ENCODE results near the gene MOV10.

Gene MOV10

DNA sequence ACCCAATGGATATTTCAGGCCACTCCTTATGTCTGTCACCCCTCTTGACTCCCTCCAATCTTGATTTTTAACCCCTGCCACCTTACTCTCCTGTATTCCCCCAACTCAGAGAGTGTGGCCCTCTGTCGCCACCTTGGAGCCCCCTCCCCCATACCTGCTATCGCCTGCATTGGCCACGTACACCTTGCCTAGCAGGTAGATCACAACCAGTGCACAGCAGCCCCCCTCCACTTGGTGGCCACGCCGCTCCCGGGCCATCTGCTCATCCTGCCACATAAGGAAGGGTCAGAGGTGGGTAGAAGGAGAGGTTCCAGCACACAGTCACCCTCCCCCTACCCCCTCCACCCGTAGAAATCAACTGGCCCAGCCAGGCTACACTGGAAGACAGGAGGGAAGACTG lies 37.7 kb downstream of the MOV10 start:
- ChIA-PET POLR2A (no interaction called here), CTCF (interaction anchor here (0.7 kb wide), 1 partner anchor 98 kb away, joined by 10 read pairs; no protein-coding TSS in a partner anchor)
- Histone ChIP-seq H3K9me3 (ENCODE audit: control insufficient read depth, insufficient read depth, low read depth, low read length) (no peaks in the 10 kb centered on the region), H3K27ac (ENCODE audit: extremely low read depth, low read depth, low read length) (no peak overlapping the region), H3K4me3 (ENCODE audit: low read depth, low read length) (no peak overlapping the region), H3K36me3 (ENCODE audit: control insufficient read depth in 2 of 2, insufficient read depth in 1 of 2, low read length in 2 of 2) (peaks cover 0 to 3% of the 10 kb centered on the region in 2 experiments; a peak in 1 of 3 replicates), H3K4me1 (ENCODE audit: control insufficient read depth, insufficient read depth, low read length) (no peaks in the 10 kb centered on the region)
- no peak for TF ChIP-seq BCL11B (tag by site-specific recombination; IDR thresholded peaks at IDR 0.05; ENCODE audit: low read depth)

GRCh38 chr1:112712701-112713128 lies 38.3 kb downstream of the MOV10 start:
- TF ChIP-seq ZSCAN4 (tag by site-specific recombination; IDR thresholded peaks at IDR 0.05) (peak; percentile 68), ZNF626 (tag by site-specific recombination; IDR thresholded peaks at IDR 0.05) (no peak), ZBTB17 (tag by site-specific recombination; IDR thresholded peaks at IDR 0.05) (peak; percentile 59; the same call in 1 of the 2 replicates), ZNF555 (tag by site-specific recombination; conservative IDR thresholded peaks at IDR 0.05) (no peak)
- CTCF ChIA-PET: interaction anchor here (0.7 to 0.9 kb wide), 2 partner anchors 99 to 330 kb away, joined by 3 to 10 read pairs; no protein-coding TSS in a partner anchor
- POLR2A ChIA-PET: no interaction called here

GRCh38 chr1:112713466-112714312 lies 39.2 kb downstream of the MOV10 start:
- POLR2A ChIA-PET: interaction anchor here (1.3 kb wide), 1 partner anchor 13 kb away, joined by 5 read pairs; no protein-coding TSS in a partner anchor
- no peak overlapping the region for H3K27ac ChIP-seq (ENCODE audit: extremely low read depth, low read depth, low read length)
- CTCF ChIA-PET: interaction anchor here (0.6 to 7.0 kb wide), 8 partner anchors 14 to 359 kb away, joined by 3 to 74 read pairs (median 11); partner anchors contain the start of gene LRIG2

More at GRCh38 chr1:112712701-112713128, 38.3 kb downstream of the MOV10 start:
- Histone ChIP-seq H3K36me3 (ENCODE audit: control insufficient read depth in 2 of 2, insufficient read depth in 1 of 2, low read length in 2 of 2) (peaks cover 0 to 3% of the 10 kb centered on the region in 2 experiments; a peak in 1 of 3 replicates), H3K27ac (ENCODE audit: extremely low read depth, low read depth, low read length) (no peak overlapping the region), H3K9me3 (ENCODE audit: control insufficient read depth, insufficient read depth, low read depth, low read length) (no peaks in the 10 kb centered on the region), H3K4me3 (ENCODE audit: low read depth, low read length) (no peak overlapping the region), H3K4me1 (ENCODE audit: control insufficient read depth, insufficient read depth, low read length) (no peaks in the 10 kb centered on the region)

More at GRCh38 chr1:112713466-112714312, 39.2 kb downstream of the MOV10 start:
- TF ChIP-seq, protein P1, sequence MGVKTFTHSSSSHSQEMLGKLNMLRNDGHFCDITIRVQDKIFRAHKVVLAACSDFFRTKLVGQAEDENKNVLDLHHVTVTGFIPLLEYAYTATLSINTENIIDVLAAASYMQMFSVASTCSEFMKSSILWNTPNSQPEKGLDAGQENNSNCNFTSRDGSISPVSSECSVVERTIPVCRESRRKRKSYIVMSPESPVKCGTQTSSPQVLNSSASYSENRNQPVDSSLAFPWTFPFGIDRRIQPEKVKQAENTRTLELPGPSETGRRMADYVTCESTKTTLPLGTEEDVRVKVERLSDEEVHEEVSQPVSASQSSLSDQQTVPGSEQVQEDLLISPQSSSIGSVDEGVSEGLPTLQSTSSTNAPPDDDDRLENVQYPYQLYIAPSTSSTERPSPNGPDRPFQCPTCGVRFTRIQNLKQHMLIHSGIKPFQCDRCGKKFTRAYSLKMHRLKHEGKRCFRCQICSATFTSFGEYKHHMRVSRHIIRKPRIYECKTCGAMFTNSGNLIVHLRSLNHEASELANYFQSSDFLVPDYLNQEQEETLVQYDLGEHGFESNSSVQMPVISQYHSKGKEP (tag by site-specific recombination; IDR thresholded peaks at IDR 0.05): no peak
- TF ChIP-seq BCL11A (tag by site-specific recombination; IDR thresholded peaks at IDR 0.05; ENCODE audit: low read depth) (no peak), SP2 (tag by site-specific recombination; IDR thresholded peaks at IDR 0.05) (0 out of 2 replicates have a peak, but pooled peaks have one; percentile 21), ZNF391 (tag by site-specific recombination; IDR thresholded peaks at IDR 0.05; ENCODE audit: borderline replicate concordance, low read depth) (no peak), ZNF776 (tag by site-specific recombination; IDR thresholded peaks at IDR 0.05; ENCODE audit: borderline replicate concordance) (no peak), ZNF24 (tag by site-specific recombination; IDR thresholded peaks at IDR 0.05) (no peak), ZNF660 (tag by site-specific recombination; IDR thresholded peaks at IDR 0.05) (no peak), OSR2 (tag by site-specific recombination; IDR thresholded peaks at IDR 0.05) (no peak), PRDM1 (tag by site-specific recombination; IDR thresholded peaks at IDR 0.05) (0 out of 2 replicates have a peak, but pooled peaks have one; percentile 22), ZNF169 (tag by site-specific recombination; IDR thresholded peaks at IDR 0.05) (no peak)
- TF ChIP-seq, protein P2, sequence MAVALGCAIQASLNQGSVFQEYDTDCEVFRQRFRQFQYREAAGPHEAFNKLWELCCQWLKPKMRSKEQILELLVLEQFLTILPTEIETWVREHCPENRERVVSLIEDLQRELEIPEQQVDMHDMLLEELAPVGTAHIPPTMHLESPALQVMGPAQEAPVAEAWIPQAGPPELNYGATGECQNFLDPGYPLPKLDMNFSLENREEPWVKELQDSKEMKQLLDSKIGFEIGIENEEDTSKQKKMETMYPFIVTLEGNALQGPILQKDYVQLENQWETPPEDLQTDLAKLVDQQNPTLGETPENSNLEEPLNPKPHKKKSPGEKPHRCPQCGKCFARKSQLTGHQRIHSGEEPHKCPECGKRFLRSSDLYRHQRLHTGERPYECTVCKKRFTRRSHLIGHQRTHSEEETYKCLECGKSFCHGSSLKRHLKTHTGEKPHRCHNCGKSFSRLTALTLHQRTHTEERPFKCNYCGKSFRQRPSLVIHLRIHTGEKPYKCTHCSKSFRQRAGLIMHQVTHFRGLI (tag by site-specific recombination; IDR thresholded peaks at IDR 0.05): peak; percentile 94
- Histone ChIP-seq H3K9me3 (ENCODE audit: control insufficient read depth, insufficient read depth, low read depth, low read length) (no peaks in the 10 kb centered on the region), H3K36me3 (ENCODE audit: control insufficient read depth in 2 of 2, insufficient read depth in 1 of 2, low read length in 2 of 2) (peaks cover 0 to 3% of the 10 kb centered on the region in 2 experiments; a peak in 1 of 3 replicates), H3K4me3 (ENCODE audit: low read depth, low read length) (no peak overlapping the region), H3K4me1 (ENCODE audit: control insufficient read depth, insufficient read depth, low read length) (no peaks in the 10 kb centered on the region)
